Colonic mucosa (tissue), 4 donors: ENCODE data around the gene COL1A1. TPM values are rescaled to one million over a fixed set of nuclear protein-coding genes. Genes with fewer than 3 reads are reported as not detected.

ENCODE experiments used
- DNase-seq: peaks from one replicate; pipeline ENCODE4 v3.0.0-alpha.2; 2020
- H3K27ac ChIP-seq: fragments of 200-600 bp; one replicate; pipeline ENCODE4 v1.8.0; 2021
- H3K27me3 ChIP-seq: fragments of 200-600 bp; one replicate; pipeline ENCODE4 v1.8.0; 2021
- H3K36me3 ChIP-seq: fragments of 200-600 bp; one replicate; pipeline ENCODE4 v1.8.0; 2021
- H3K4me1 ChIP-seq: fragments of 200-600 bp; one replicate; pipeline ENCODE4 v1.8.0; 2021; ENCODE audit warnings: mild to moderate bottlenecking
- H3K4me3 ChIP-seq: fragments of 200-600 bp; one replicate; pipeline ENCODE4 v1.8.0; 2021
- H3K9ac ChIP-seq, 2 donors: one replicate each; pipeline ENCODE4 v1.7.0; 2013; ENCODE audit warnings: control low read depth in 2 of 2, low read depth in 2 of 2, low read length in 2 of 2
- H3K9me3 ChIP-seq: fragments of 200-600 bp; one replicate; pipeline ENCODE4 v1.8.0; 2021
- intact Hi-C: fragments of 100-400 bp; cut with DNase I; formaldehyde crosslinking; loops from one replicate; pipeline ENCODE4 v1.14.1; 2022
- total RNA-seq, 2 donors: library from RNA; stranded (reverse); fragmentation: NEBNext Ultra II Directional in 1 of 2; extraction: Animal tissue kit (Norgen Biotek cat#: 25700) in 1 of 2; gene quantifications; one replicate each; pipeline ENCODE4 v1.2.1, GENCODE V29; 2021
- TF ChIP-seq, protein P1 (sequence below): fragments of 200-600 bp; IDR thresholded peaks from one replicate; pipeline ENCODE4 v1.8.0; 2022; ENCODE audit warnings: antibody characterized with exemption, mild to moderate bottlenecking
- donor health status: healthy.
- donor health status: DM: no; HTN: no; CAD: no.
- donor health status: DM: no; HTN: no; CAD: no.

The COL1A1 gene
- total RNA-seq, 2 donors from 2014 or later = 74.7 to 127 TPM

DNA sequence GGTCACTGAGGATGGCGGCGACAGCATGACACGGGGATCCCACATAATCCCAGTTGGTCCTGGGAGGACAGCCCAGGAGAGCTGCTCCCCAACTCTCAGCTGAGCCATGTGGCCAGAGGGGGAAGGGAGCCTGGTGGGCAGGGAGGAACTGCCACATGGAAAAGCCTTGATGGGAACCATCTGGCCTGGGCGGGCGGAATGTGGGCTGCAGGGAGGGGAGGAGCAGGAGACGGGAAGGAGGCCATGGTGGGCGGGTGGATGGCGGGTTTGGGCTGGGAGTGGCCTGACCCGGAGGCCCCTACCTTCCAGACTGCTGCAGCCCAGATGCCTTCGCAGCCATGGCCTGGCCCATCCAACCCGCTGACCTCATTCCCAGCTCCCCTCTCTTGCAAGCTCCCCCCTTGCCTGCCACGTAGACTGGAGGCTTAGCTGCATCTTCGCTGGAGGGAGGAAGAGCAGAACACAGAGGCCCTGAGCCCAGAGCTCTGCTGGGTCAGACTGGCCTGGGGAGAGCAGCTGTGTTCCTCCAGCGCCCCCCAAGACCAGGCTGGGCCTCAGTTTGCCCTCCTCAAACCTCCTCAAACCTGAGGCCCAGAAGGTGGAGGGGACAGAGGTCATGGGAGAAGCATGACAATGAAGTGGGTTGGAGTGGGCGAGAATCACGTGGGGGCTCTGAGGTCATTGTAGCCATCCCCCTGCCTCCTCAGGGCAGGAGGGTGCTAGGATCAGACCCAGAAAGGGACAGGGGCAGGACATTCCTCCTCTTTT is 8.2 kb upstream of the COL1A1 start:
- peak; percentile 77 for DNase-seq
- Histone ChIP-seq H3K4me3 (no peak overlapping the region), H3K9me3 (no peaks in the 10 kb centered on the region), H3K9ac (peak overlapping the region; percentile 53 to 57), H3K27ac (peak overlapping the region; percentile 72), H3K27me3 (no peaks in the 10 kb centered on the region), H3K36me3 (no peaks in the 10 kb centered on the region), H3K4me1 (no peaks in the 10 kb centered on the region)
- TF ChIP-seq, protein P1, sequence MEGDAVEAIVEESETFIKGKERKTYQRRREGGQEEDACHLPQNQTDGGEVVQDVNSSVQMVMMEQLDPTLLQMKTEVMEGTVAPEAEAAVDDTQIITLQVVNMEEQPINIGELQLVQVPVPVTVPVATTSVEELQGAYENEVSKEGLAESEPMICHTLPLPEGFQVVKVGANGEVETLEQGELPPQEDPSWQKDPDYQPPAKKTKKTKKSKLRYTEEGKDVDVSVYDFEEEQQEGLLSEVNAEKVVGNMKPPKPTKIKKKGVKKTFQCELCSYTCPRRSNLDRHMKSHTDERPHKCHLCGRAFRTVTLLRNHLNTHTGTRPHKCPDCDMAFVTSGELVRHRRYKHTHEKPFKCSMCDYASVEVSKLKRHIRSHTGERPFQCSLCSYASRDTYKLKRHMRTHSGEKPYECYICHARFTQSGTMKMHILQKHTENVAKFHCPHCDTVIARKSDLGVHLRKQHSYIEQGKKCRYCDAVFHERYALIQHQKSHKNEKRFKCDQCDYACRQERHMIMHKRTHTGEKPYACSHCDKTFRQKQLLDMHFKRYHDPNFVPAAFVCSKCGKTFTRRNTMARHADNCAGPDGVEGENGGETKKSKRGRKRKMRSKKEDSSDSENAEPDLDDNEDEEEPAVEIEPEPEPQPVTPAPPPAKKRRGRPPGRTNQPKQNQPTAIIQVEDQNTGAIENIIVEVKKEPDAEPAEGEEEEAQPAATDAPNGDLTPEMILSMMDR = no peak
- intact Hi-C loops = no loop called here

DNA sequence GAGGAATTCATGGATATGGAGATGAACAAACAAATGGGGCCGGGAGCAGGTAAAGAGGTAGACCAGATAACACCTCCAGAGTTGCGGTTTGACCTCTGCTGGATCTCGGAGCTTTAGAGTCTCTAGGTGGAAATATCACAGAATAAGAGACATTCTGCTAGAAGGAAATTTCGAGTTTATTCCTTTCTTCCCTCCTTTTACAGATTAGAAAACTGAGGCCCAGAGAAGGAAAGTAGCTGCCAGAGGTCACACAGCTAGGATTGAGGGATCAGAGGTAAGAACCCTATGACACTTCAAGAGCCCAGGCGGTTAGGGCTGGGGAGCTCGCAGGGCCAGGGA is 7.7 kb upstream of the COL1A1 start:
- H3K4me3 ChIP-seq = no peak overlapping the region
- H3K27ac ChIP-seq = peak overlapping the region; percentile 61
- H3K4me1 ChIP-seq = no peaks in the 10 kb centered on the region

DNA sequence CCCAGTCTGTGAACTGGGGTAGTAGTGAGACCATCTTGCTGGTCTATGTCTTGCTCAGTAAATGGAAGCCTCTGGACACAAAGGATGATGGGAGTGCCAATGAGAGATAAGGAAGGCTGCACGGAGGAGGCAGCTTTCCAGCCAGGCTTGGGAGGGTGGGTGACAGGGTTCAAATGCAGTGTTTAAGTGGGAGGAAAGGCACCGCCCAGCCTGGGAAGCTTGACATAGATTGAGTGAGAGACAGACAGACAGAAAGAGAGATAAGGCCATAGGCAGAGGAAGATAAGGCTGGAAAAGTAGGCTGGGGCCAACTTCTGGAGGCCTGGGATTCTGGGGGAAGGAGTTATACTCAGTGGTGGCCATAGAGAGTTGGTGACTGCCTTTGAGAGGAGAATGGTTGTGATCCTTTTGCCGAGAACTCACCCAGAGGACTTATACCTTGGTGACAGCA is 7.2 kb upstream of the COL1A1 start:
- Histone ChIP-seq H3K4me3 (no peak overlapping the region), H3K4me1 (no peaks in the 10 kb centered on the region), H3K9ac (no peak overlapping the region), H3K9me3 (no peaks in the 10 kb centered on the region), H3K27ac (peak overlapping the region; percentile 61), H3K36me3 (no peaks in the 10 kb centered on the region), H3K27me3 (no peaks in the 10 kb centered on the region)
- no peak for DNase-seq
- TF ChIP-seq, protein P1 = no peak
- intact Hi-C loops = no loop called here

More for the DNA sequence above, 7.7 kb upstream of the COL1A1 start:
- TF ChIP-seq, protein P1 = no peak
- Histone ChIP-seq H3K36me3 (no peaks in the 10 kb centered on the region), H3K27me3 (no peaks in the 10 kb centered on the region), H3K9me3 (no peaks in the 10 kb centered on the region), H3K9ac (peak overlapping the region in 1 of 2 donors; percentile 12)
- DNase-seq = no peak
- intact Hi-C loops = no loop called here

- peak overlapping the region in 1 of 2 donors; percentile 5 for H3K9ac ChIP-seq
- TF ChIP-seq, protein P1 = no peak
- H3K4me3 ChIP-seq = no peak overlapping the region
- no peaks in the 10 kb centered on the region for H3K9me3 ChIP-seq
- no peaks in the 10 kb centered on the region for H3K4me1 ChIP-seq
- no peak for DNase-seq
- no peak overlapping the region for H3K27ac ChIP-seq
- peaks cover under 1% of the 10 kb centered on the region for H3K27me3 ChIP-seq
- no peaks in the 10 kb centered on the region for H3K36me3 ChIP-seq
- intact Hi-C loops = no loop called here
Observed at GRCh38 chr17:50207792-50208567, 6.5 kb upstream of the COL1A1 start.

DNA sequence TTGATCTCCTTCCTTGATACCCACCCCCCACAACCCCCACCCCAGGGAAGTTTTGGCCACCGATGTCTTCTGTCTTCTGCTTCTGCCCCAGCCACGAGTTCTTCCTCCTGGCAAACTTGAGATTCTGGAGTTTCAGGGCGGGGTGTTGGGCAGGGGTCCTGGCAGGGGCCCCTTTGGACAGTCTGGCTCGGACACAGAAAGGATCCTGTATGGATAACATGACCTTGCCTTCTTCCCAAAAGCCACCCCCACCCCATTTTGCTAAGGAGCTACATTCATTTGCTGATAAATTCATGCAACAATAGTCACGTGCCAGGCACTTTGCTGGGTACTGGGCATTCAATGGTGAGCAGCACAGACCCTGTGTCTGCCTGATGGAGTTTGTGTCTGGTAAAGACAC is 5.9 kb upstream of the COL1A1 start:
- Histone ChIP-seq H3K36me3 (no peaks in the 10 kb centered on the region), H3K9me3 (no peaks in the 10 kb centered on the region), H3K27ac (no peak overlapping the region), H3K4me3 (no peak overlapping the region), H3K27me3 (peaks cover 3% of the 10 kb centered on the region), H3K9ac (no peak overlapping the region), H3K4me1 (no peaks in the 10 kb centered on the region)
- TF ChIP-seq, protein P1 = no peak
- no peak for DNase-seq
- intact Hi-C loops = no loop called here
